Measurements from ENCODE around the gene TP53INP2.

- TF ChIP-seq, protein P1, sequence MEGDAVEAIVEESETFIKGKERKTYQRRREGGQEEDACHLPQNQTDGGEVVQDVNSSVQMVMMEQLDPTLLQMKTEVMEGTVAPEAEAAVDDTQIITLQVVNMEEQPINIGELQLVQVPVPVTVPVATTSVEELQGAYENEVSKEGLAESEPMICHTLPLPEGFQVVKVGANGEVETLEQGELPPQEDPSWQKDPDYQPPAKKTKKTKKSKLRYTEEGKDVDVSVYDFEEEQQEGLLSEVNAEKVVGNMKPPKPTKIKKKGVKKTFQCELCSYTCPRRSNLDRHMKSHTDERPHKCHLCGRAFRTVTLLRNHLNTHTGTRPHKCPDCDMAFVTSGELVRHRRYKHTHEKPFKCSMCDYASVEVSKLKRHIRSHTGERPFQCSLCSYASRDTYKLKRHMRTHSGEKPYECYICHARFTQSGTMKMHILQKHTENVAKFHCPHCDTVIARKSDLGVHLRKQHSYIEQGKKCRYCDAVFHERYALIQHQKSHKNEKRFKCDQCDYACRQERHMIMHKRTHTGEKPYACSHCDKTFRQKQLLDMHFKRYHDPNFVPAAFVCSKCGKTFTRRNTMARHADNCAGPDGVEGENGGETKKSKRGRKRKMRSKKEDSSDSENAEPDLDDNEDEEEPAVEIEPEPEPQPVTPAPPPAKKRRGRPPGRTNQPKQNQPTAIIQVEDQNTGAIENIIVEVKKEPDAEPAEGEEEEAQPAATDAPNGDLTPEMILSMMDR (IDR thresholded peaks at IDR 0.05; ENCODE audit: insufficient read depth, low read length, poor library complexity, severe bottlenecking) = no peak
- no peak for TF ChIP-seq EZH2phosphoT487 (conservative IDR thresholded peaks at IDR 0.05; ENCODE audit: low read length)
Observed at GRCh38 chr20:34732523-34732922, 28.4 kb downstream of the TP53INP2 start.

All from SU-DHL-6 (cell line).